ENCODE results near the gene PDPK1.

PDPK1 gene

GRCh38 chr16:2537451-2538379, at the start of gene PDPK1:
Gene PDPK1 (plus strand): TSS chr16:2538021. CDS start chr16:2538113, 92 bp downstream.
- DNase-seq (ENCODE audit: low spot score) = peak; percentile 94

DNA sequence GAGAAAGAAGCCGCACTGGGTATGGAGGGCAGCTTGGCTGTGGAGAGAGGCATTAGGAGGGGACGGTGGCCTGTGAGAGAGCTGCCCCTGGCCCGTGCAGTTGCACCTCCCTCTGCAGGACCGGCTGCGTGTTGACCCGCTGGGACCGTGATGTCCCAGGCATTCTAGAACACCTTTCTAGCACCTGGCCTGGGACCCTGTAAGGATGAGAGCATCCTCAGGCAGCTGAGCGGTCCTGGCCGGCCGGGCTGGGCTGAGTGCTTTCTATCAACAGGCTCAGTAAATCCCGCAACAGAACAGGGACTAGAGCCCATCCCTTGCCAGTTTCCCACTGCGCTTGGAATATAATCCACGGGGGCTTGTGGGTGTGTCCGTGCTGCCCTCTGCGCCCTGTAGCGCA, 48.2 kb upstream of the PDPK1 start:
- no peak for DNase-seq (ENCODE audit: low spot score)

DNA sequence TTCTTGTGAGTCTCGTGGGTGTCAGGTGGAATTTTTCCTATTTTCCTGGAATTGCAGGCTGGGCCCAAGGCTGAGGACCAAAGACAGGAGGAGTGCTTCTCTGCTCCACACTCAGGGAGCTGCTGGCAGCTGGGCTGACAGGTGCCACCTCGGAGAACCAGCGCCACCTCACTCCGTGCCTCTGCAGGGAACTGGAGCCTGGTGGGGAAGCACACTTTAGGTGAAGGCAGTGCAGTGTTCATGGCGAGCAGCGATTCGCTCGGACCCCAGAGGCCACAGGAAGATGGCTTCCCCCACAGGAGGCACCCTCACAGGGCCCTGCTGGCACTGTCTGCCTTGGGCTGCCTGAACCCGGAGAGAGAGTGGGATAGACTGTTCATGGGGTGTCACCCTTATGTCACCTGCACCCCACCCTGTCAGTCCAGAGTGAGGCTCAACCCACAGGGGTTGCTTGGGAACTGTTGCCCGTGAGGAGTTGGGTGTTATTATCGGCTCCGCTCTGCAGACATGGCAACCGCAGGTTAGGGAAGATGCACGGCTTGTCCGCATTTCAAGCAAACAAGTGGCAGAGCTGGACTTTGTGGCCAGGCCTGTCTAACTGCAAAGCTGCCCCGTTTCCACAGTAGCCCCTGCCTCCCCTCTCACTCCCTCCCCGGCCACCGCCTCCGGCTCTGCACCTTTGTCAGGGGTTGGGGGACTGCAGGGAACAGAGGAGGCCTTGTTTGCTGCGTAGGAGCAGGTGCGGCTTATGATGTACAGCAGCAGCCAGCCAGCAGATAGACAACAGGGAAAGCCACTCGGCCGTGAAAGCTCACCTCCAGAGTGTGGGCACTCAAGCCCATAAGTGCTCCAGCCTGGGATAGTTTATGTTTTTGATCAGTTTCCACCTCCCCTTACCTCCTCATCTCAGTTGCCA, 47.4 kb upstream of the PDPK1 start:
- DNase-seq (ENCODE audit: low spot score) = no peak

- no peak for DNase-seq (ENCODE audit: low spot score)
Observed at GRCh38 chr16:2492292-2492691, 45.5 kb upstream of the PDPK1 start.

DNA sequence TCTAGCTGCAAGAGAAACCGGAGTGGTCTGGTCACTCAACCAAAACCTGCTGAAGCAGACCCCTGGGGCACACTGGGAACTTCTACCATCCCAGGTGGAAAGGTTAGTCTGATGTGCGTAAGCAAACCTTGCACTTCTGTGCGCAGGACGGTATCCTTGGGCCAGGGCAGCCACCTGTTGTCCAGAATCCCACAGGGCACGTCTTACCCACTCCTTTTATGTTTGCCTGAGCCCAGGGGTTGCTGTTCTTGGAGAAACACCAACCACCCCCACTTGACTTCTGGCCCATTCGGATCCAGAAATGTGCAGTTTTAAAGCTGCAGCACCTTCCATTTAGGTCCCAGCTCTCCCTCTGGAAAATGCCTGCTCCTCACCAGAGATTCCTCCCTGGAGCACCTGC, 44.2 kb upstream of the PDPK1 start:
- DNase-seq (ENCODE audit: low spot score) = no peak

DNA sequence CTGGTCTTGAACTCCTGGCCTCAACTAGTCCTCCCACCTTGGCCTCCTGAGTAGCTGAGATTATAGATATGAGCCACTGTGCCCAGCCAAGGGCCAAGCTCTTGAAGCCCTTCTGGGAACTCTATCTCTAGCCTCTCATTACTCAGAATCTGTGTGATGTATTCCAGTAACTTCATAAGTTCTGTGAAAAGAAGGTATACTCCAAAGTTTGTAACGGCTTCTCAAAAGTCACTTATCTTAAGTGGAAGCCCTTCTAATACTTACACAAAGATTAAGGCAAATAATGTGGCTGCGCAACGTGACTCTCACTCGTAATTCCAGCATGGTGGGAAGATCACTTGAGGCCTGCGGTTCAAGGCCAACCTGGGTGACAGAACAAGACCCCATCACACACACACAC, 43.2 kb upstream of the PDPK1 start:
- no peak for DNase-seq (ENCODE audit: low spot score)

GRCh38 chr16:2495041-2495440, 42.8 kb upstream of the PDPK1 start:
- DNase-seq (ENCODE audit: low spot score) = no peak

- DNase-seq (ENCODE audit: low spot score) = no peak
Observed at GRCh38 chr16:2496223-2497115, 41.4 kb upstream of the PDPK1 start.

DNA sequence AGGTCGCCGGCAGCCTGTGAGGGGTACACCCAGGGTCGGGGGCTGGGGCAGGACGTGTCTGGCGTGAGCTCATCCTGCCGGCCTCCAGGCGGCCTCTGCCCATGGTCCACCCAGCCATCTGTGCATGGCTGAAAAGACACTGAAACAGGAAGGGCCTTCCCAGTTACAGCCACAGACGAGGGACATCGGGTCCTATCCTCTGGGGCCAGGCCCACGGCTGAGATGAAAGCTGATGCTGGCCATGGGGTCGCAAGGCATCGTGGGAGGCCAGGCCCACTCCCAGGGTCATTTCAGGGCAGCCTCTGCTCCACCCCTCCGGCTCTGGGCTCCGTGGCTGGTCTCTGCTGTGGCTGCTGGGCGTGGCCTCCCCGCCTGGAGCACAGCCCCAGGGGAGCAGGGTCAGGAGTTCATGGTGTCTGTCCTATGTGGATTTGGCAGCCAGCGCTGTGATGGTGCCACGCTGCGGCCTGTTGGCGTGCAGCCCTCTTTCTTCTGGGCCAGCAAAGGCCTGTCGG, 40.6 kb upstream of the PDPK1 start:
- no peak for DNase-seq (ENCODE audit: low spot score)

DNA sequence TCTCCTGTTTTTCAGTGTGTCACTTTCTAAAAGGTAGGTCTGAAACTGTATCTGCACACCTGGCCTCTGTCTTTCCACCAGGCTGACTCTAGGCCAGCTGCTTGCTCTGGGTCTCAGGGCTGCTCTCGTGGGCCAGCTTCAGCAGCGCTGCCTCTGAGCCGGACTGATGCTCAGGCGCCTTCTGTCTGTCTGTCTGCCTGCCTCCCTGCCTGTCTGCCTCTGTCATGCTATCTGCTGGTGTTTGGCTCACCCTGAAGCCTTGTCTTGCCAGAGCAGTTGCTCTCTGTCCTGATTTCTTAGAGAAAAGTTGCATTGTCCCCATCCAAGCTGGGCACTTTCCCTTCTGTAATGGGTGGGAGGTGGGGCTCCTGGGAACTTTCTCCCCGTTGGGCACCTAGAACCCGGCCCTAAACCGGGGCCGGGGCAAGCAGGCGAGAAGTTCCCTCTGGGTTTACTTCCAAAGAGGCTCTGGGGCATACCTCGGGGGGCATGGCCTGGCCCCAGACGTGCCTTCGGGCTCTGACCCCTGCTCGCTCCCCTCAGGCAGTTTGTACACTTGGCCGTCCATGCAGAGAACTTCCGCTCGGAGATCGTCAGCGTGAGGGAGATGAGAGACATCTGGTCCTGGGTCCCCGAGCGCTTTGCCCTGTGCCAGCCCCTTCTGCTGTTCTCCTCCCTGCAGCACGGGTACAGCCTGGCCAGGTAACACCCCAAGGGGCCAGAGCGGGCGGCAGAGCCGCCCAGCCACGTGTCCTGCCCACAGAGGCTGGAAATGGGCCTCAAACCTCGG, 39.9 kb upstream of the PDPK1 start:
- no peak for DNase-seq (ENCODE audit: low spot score)

- no peak for DNase-seq (ENCODE audit: low spot score)
Observed at GRCh38 chr16:2498531-2499253, 39.1 kb upstream of the PDPK1 start.

DNA sequence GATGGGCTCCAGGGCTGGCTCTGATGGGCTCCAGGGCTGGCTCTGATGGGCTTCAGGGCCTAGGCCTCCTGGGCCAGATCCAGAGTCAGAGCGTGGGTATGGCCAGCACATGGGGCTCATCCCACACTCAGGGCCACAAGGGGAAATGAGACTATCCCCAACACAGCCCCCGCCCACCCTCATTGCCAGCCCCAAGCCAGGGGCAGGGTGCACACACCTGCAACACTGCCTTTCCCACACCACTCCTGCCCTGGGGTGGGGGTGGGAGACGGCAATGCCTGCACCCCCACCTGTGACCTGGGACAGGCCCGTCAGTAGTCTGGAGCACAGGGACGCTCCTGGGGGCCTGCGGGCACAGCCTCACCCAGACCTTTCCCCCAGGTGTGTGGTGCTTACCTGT, 38.4 kb upstream of the PDPK1 start:
- DNase-seq (ENCODE audit: low spot score) = no peak

DNA sequence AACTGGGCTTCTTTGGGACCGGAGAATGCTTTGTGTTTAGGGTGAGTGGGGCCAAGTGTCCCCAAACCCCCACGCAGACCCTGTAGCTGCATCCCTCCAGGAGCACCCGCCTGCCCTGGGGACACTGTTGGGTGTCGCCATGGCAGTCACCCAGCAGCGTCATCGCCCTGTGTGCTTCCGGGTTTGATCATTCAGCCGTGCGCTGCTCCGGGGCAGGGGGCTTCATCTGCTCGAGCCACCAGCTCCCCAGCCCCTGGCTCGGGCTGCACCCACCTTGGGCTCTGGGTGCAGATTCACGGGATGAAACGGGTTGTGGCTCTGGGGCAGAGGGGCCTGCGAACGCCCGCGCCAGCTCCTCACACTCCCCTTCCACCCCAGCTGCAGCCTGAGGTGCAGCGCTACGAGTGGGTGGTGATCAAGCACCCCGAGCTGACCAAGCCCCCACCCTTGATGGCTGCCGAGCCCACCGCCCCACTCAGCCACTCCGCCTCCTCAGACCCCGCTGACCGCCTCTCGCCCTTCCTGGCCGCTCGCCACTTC, 37.9 kb upstream of the PDPK1 start:
- no peak for DNase-seq (ENCODE audit: low spot score)

- no peak for DNase-seq (ENCODE audit: low spot score)
Observed at GRCh38 chr16:2500430-2500917, 37.3 kb upstream of the PDPK1 start.

DNA sequence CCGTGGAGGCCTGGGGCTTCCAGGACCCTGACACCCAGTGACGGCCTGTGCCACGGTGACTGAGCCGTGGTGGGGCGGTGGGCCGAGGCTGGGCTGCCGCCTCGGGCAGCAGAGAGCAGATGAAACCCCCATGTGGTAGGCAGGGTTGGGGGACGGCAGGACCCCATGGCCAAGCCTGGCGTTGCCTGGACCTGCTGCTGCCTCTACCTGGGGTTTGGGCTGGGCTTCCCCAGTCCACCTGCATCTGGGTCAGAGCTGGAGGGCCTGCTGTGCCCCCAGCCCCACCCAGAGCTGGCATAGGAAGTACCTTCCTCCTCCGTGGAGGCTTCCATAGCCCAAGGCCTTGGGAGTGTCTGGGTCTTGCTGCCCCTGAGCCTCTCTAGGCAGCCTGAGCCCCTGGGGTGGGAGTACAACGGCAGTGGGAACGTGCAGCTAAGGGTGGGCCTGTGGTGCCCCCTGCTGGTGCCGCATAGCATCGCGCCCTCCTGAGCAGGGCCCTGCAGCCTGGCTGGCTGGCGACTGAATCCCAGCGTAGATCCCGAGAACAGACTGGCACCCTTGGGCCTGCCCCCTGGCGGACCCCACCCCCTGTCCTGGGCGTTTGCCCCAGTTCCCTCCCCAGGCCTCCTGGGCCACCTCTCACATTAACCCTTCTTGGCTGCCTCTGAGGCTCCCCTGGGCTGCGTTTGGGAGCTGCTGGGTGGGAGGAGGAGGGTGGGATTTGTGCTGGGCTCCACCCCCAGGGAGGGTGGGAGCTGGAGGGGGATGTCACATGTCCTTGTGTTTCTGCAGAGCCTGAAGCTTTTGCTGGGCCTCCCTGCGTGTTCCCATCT, 36.7 kb upstream of the PDPK1 start:
- peak; percentile 81 for DNase-seq (ENCODE audit: low spot score)

DNA sequence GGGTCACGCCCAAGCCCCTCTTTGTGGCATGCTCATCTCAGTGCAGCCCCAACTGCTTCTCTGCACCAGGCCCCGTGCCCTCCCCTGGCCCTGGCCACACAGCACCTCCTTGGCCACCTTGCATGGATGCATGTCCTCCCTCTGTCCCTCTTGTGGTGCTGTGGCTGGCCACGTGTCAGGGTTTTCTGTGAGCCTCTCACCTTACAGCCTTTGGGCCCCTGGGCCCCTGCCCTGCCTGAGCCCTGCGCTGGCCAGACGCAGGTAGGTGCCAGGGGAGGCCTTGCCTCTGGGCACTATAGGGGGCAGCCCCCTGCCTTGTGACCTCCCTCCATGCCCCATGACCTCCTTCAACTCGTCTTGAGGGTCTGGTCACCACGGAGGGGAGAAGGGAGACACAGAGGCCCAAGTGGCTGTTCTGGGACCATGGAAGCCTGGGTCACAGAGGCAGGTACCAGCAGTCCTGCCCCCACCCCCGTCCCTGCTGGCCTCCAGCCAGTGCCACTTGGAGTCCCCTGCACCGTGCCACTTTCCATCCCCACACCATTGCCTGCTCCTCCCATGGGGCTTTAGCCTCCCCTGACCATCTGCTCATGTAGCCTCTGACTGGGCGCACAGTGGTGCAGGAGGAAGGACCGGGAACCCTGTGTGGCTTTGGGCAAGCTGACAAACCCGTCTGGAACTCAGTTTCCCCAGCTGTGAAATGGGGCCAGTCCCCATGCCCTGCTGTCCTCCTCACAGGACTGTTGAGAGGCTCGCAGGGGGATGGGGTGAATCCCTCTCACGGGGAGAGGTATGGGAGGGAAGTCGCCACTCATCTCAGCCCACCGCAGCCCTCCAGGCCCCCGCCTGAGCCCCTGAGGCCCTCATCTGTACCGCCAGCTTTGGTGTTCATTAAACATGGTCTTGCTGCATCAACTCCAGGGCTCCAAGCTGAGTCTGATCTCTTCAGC, 35.6 kb upstream of the PDPK1 start:
- no peak for DNase-seq (ENCODE audit: low spot score)

DNA sequence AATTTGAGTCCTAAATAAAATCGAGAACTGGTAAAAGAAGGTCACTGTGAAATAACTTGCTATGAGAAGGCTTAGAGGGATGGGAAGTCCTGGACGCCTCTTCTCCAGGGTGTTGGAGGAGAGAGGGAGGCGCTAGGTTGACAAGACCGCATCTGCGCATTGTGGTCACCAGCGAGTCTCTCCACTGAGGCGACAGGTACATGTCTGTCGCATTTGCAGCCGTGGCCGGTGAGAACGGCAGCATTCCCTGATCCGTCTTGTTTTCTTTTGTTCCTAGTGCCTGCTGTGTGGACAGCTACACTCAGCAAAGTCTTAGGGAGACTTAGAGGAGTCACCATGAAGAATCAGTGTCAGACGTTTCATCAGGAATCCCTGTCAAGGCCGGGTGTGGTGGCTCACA, 32.1 kb upstream of the PDPK1 start:
- no peak for DNase-seq (ENCODE audit: low spot score)

All from pons (tissue), 1 donor.